DLD1 (cell line): Measurements from ENCODE around the gene PARP16.

Experiments
- in situ Hi-C: cut with HindIII; loops from 2 replicates; pipeline ENCODE4 v1.10.0; 2017; ENCODE audit warnings: low sequenced_read_pairs

The PARP16 gene

GRCh38 chr15:65286704-65287519 is at the start of gene PARP16:
TSS of gene PARP16 (minus strand) at chr15:65286883. CDS start at chr15:65286426, 457 bp downstream.
- in situ Hi-C loops = no loop called here

GRCh38 chr15:65335278-65336055 is 48.8 kb upstream of the PARP16 start:
- in situ Hi-C loops = no loop called here

DNA sequence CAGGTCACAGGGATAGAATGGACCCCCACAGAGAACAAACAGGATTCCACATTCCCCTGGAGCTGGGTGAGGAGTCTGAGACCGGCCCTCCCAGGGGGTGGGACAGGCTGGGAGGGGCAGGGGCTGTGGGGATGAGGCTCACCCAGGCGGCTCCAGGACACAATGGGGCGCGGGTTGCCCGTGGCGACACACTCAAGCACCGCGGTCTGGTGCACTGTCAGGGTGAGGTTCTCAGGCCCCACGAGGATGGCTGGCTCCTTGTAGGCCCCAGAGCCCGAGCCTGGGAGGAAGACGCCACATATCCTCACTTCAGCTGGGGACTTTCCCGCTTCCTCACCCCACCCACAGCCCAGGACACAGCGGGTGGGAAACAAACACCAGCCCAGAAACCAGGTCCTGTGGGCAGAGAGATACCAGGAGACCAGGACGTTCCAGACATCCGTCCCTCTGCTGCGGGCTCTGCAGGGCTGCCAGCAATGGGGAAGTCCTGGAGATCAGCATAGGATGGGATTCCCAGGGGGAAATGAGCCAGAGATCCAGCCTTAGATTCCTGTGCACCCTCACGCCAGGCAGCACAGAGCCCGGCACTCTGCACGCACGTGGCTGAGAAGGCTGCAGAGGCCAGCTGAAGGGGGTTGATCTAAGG is 48.0 kb upstream of the PARP16 start:
- in situ Hi-C loops = no loop called here

- in situ Hi-C loops = no loop called here
Measured at GRCh38 chr15:65333856-65334255, 47.2 kb upstream of the PARP16 start.

DNA sequence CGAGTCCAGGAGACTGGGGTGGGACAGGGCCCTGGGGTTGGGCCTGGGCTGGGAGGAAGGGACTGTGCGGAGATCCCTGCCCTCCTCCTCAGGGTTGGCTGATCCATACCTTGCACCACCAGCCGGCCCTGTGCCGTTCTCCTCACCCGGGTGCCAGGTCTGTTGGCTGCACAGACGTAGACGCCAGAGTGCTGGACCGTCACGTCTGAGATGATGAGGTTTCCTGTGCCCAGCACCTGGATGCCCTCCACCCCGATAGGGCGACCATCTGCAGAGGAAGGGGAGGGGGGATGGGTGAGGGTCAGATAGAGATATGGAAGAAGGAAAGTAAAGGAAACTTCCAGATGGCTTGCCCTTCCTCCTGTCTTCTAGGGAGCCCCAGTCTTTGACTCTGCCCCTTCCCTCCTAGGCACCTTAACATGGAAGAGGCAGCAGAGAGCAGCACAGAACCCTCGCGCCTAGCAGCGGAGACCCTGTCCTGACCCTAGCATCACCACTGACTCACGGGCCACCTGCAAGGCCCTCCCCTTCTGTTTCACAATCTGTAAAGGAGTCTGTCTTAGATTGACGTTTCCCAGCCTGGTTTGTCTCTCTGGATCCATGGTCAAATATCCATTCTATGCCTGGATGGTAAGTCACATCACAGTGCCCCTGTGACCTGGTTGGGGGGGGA is 46.6 kb upstream of the PARP16 start:
- in situ Hi-C loops = no loop called here

- in situ Hi-C loops = no loop called here
Measured at GRCh38 chr15:65332391-65333147, 45.9 kb upstream of the PARP16 start.

- in situ Hi-C loops = no loop called here
Measured at GRCh38 chr15:65331811-65332210, 45.1 kb upstream of the PARP16 start.

DNA sequence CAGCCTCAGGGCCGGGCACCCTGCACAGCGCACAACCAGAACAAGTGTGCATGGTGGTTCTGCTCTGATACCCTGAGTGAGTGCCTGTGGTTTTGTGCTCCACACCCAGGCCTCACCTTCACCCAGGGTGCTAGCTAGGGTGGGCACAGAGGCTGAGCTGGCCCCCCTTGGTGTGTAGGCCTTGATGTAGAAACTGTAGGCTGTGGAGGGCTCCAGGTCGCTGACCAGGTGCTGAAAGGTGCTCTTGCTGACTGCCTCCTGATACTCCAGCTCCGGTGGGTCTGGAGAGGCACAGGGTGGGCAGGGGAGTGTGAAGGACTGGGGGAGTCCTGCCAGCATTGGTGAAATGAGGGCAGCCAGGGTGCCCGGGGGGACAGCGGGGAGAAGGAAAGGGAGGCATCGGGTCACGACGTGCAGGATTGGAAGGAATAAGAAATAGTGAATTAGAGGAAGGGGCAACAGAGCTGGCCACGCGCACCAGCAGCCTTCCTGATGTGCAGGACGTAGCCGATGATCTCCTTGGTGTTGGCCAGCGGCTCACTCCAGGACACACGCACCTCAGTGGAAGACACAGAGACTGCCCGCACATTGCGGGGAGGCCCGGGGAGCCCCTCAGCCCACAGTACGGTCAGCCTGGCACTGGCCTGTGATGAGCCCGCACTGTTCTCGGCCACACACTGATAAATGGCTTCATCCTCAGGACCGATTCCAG is 44.4 kb upstream of the PARP16 start:
- in situ Hi-C loops = no loop called here

DNA sequence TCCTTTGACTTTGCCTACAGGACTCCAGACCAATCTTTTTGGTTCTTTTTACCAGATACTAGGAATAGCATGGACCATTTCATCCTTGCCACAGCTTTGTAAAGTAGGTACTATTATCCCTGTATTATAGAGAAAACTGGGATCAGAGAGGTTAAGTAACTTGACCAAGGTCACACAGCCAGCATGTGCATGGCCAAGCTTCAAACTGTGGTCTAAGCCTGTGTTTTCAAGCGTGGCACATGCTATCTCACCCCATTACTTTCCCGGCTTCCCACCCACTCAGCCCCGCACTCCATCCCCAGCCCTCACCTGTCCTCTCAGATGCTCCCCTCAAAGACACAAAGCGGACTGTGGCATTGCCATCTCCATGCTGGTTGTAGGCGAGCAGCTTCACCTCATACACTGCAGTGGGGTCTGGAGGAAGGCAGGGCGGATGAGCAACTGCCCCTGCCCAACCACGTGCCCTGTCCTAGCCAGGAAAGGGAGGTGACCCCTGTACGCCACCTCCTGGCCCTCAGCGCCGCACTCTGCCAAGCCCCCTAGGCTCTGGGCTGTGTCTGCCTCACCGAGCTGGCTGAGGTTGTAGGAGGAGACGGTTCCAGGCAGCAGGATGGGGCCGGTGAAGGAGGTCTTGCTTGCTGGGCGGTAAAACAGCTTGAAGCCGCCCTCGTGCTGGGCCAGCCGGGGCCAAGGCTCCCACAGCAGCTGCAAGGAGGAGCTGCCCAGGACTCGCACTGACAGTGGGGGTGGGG is 43.5 kb upstream of the PARP16 start:
- in situ Hi-C loops = no loop called here

- in situ Hi-C loops = no loop called here
Measured at GRCh38 chr15:65329288-65329983, 42.8 kb upstream of the PARP16 start.

GRCh38 chr15:65328506-65329287 is 42.0 kb upstream of the PARP16 start:
- in situ Hi-C loops = no loop called here

DNA sequence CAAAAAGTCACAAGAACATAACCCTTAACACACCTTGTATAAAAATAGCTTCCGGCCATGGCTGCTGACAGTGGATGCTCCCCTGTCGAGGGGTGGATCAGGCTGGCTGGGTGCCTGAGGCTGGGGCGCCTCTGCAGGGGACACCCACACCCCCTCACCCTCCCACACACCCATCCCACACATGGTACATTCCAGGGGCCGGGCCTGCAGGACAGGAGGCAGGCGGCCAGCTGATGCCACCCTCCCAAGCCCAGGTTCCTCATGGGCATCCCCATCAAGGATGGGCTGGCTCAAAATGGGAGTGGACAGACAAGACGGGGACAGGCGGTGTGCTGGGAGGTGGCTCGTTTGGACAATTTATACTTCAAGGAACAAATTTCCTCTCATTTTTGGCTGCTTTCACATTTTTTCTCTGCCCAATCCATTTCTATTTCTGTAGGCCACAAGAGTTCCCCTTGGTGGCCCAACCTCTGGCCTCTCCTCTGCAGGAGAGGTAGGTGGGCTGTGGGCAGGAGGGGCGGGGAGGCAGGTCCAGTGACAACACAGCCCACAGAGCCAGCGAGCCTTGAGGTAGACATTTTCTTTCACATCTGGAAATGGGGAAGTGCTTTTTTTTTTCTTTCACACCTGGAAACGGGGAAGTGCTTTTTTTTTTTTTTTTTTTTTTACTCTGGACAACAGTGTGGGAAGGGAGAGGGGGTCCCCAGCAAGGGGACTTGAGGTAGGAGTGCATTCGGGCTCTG is 41.1 kb upstream of the PARP16 start:
- in situ Hi-C loops = no loop called here

GRCh38 chr15:65326818-65327217 is 40.1 kb upstream of the PARP16 start:
- in situ Hi-C loops = no loop called here

DNA sequence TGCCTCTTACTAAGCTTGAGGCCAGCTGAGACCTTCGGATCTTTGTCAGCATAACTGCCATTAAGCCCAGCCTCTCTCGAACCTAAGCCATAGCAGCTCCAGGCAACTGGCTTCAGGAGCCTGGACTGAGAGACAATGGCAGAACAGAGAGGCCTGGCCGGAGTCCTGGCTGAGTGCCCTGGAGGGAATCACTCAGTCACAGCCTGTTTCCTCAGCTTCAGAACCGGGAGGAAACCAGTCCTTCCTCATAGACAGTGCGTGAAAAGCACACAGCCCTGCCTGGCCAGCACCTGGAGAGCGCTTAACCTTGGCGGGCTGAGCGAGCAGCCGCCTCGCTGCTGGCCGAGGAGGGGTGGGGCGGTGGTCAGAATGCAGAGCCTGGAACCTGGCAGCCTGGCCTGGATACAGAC is 39.4 kb upstream of the PARP16 start:
- in situ Hi-C loops = no loop called here

DNA sequence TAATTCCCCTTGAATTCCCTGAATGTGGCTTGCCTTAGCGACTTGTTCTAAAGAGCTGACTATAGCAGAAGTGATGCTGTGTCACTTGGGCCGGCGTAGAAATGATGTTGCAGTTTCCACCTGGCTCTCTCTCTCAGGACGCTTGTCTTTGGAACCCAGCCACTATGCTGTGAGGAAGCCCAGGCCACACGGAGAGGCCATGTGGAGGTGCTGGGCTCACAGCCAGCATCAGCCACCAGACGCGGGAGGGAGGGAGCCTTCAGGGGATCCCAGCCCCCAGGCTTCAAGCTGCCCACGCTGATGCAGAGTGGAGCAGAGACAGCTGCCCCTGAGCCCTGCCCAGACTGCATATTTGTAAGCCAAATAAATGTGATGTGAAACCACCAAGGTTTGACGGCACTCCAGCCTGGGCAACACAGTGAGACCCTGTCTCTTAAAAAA is 36.4 kb upstream of the PARP16 start:
- in situ Hi-C loops = no loop called here

DNA sequence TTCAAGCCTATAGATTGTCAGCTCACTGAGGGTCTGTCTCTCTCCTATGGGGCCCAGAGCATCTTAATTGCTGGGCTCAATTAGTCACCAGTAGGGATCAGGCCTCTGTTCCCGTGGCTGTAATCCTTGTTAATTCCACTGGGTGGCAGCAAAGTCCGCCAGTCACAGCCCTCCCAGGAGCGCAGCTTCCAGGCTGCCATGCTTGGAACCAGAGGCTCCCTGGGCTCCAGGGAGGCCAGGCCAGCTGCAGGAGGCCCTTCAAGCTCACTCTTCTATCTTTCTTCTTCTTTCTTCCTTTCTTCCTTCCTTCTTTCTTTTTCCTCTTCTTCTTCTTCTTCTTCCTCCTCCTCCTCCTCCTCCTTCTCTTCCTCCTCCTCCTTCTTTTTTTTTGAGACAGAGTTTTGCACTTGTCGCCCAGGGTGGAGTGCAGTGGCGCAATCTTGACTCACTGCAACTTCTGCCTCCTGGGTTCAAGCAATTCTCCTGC is 32.2 kb upstream of the PARP16 start:
- in situ Hi-C loops = no loop called here
